Gastrocnemius medialis (tissue), 4 donors: ENCODE data around the gene ALG14. TPM values are rescaled to one million over a fixed set of nuclear protein-coding genes. Genes with fewer than 3 reads are reported as not detected.
A peak's percentile ranks its signal among the peaks of the same experiment; 100 is the strongest.

Experiments
- ATAC-seq, 2 donors: fragments of 150-250 bp; one replicate each; pipeline ENCODE4 v1.9.1; 2016
- DNase-seq, 2 donors: peaks; one replicate each; pipeline ENCODE4 v3.0.0-alpha.2; 2019
- H3K27ac ChIP-seq, 4 donors: fragments of 200-600 bp; sonication (generic); 1 replicate in 1 of 4; 2 replicates in 3 of 4; pipeline ENCODE4 v1.5.1; 2016 to 2018; ENCODE audit warnings: mild to moderate bottlenecking in 2 of 4, moderate library complexity in 1 of 4
- H3K27me3 ChIP-seq, 3 donors: fragments of 200-600 bp; sonication (generic) in 2 of 3; 1 replicate in 1 of 3; 2 replicates in 2 of 3; pipeline versions ENCODE4 v1.5.1 to v1.6.0; 2016 to 2019; ENCODE audit warnings: mild to moderate bottlenecking in 1 of 3, moderate library complexity in 1 of 3
- H3K36me3 ChIP-seq, 2 donors: fragments of 200-600 bp; sonication (generic) in 1 of 2; one replicate each; pipeline ENCODE4 v1.5.1; 2017 to 2018
- H3K4me1 ChIP-seq, 2 donors: fragments of 200-600 bp; sonication (generic) in 1 of 2; one replicate each; pipeline ENCODE4 v1.5.1; 2016 to 2017; ENCODE audit warnings: mild to moderate bottlenecking in 2 of 2
- H3K4me3 ChIP-seq, 4 donors: fragments of 200-600 bp; sonication (generic) in 3 of 4; 1 replicate in 1 of 4; 2 replicates in 3 of 4; pipeline ENCODE4 v1.5.1; 2016 to 2019; ENCODE audit warnings: mild to moderate bottlenecking in 2 of 4
- H3K9me3 ChIP-seq, 3 donors: fragments of 200-600 bp; sonication (generic) in 2 of 3; 1 replicate in 1 of 3; 2 replicates in 2 of 3; pipeline ENCODE4 v1.5.1; 2016 to 2019
- CTCF ChIP-seq, 5 experiments: fragments of 450-650 bp in 3 of 5; fragments of 200-600 bp in 2 of 5; sonication (generic) in 2 of 5; IDR thresholded peaks in 4 of 5; conservative IDR thresholded peaks in 1 of 5; 1 replicate in 4 of 5; 2 replicates in 1 of 5; pipeline ENCODE4 v1.5.1; 2016 to 2019; ENCODE audit warnings: antibody characterized with exemption in 5 of 5, mild to moderate bottlenecking in 3 of 5, moderate library complexity in 3 of 5
- POLR2A ChIP-seq, 2 donors: fragments of 450-650 bp; IDR thresholded peaks; one replicate each; pipeline ENCODE4 v1.6.1; 2017; ENCODE audit warnings: antibody characterized with exemption in 2 of 2, mild to moderate bottlenecking in 2 of 2, moderate library complexity in 2 of 2
- in situ Hi-C, 4 donors: fragments of 200-750 bp; cut with MboI; loops; one replicate each; pipeline versions ENCODE4 v1.15.0 to v1.8.0; 2017; ENCODE audit warnings: low sequenced_read_pairs in 4 of 4
- intact Hi-C: fragments of 100-400 bp; cut with DNase I; formaldehyde crosslinking; loops from one replicate; pipeline ENCODE4 v1.15.1; 2023; ENCODE audit warnings: low total_unique reads
- total RNA-seq, 4 donors: library from RNA; depleted of rRNA; stranded (reverse); fragments of >200 nt; gene quantifications; one replicate each; pipeline versions ENCODE4 v1.1.0 to v1.2.3, GENCODE V29; 2016

ALG14 gene
- total RNA-seq, 4 donors from 2014 or later, result 0.24 to 0.97 (median 0.77) TPM

GRCh38 chr1:95073446-95073845 lies 695 bp upstream of the ALG14 start:
- TF ChIP-seq POLR2A (IDR thresholded peaks at IDR 0.05) (no peak), CTCF (IDR thresholded peaks at IDR 0.05 in 4 of 5, conservative IDR thresholded peaks at IDR 0.05 in 1 of 5) (no peak)
- no peaks in the 10 kb centered on the region for H3K9me3 ChIP-seq
- intact Hi-C loops, result loop anchor here (1.0 kb wide), 1 partner anchor 44 kb away; the partner anchor contains the start of gene TLCD4
- peak overlapping the region; percentile 88 to 97 (median 91) for H3K27ac ChIP-seq
- no peaks in the 10 kb centered on the region for H3K27me3 ChIP-seq
- no peak for ATAC-seq
- no peak for DNase-seq
- in situ Hi-C loops, result no loop called here
- peaks cover 5 to 7% of the 10 kb centered on the region in 2 donors for H3K4me1 ChIP-seq
- H3K36me3 ChIP-seq, result no peaks in the 10 kb centered on the region
- H3K4me3 ChIP-seq, result peak overlapping the region; percentile 73 to 83 (median 81)

- ATAC-seq (peak in 1 of 2 donors; percentile 21), DNase-seq (no peak)
- TF ChIP-seq CTCF (IDR thresholded peaks at IDR 0.05 in 4 of 5, conservative IDR thresholded peaks at IDR 0.05 in 1 of 5) (no peak), POLR2A (IDR thresholded peaks at IDR 0.05) (no peak)
- Histone ChIP-seq H3K36me3 (no peaks in the 10 kb centered on the region), H3K9me3 (no peaks in the 10 kb centered on the region), H3K4me3 (peak overlapping the region; percentile 73 to 83 (median 81)), H3K27ac (peak overlapping the region; percentile 88 to 97 (median 91)), H3K27me3 (no peaks in the 10 kb centered on the region), H3K4me1 (peaks cover 5 to 7% of the 10 kb centered on the region in 2 donors)
- intact Hi-C loops (loop anchor here (1.0 kb wide), 1 partner anchor 162 kb away; the partner anchor contains the start of gene RWDD3), in situ Hi-C loops (no loop called here)
Measured at GRCh38 chr1:95072117-95072516, 634 bp downstream of the ALG14 start.

GRCh38 chr1:95071539-95071938 lies 1.2 kb downstream of the ALG14 start:
- DNase-seq, result no peak
- Histone ChIP-seq H3K27ac (peak overlapping the region in 3 of 4 donors; percentile 90 to 97 (median 92)), H3K27me3 (no peaks in the 10 kb centered on the region), H3K36me3 (no peaks in the 10 kb centered on the region), H3K4me3 (peak overlapping the region; percentile 73 to 83 (median 81)), H3K4me1 (peaks cover 5 to 7% of the 10 kb centered on the region in 2 donors), H3K9me3 (no peaks in the 10 kb centered on the region)
- in situ Hi-C loops, result no loop called here
- intact Hi-C loops, result no loop called here
- TF ChIP-seq CTCF (IDR thresholded peaks at IDR 0.05 in 4 of 5, conservative IDR thresholded peaks at IDR 0.05 in 1 of 5), result no peak
- no peak for TF ChIP-seq POLR2A (IDR thresholded peaks at IDR 0.05)
- no peak for ATAC-seq

GRCh38 chr1:95069710-95070093 lies 3.0 kb downstream of the ALG14 start:
- in situ Hi-C loops (no loop called here), intact Hi-C loops (no loop called here)
- no peak overlapping the region for H3K27ac ChIP-seq
- ATAC-seq (no peak), DNase-seq (no peak)
- peaks cover 5 to 7% of the 10 kb centered on the region in 2 donors for H3K4me1 ChIP-seq
- TF ChIP-seq CTCF (IDR thresholded peaks at IDR 0.05 in 4 of 5, conservative IDR thresholded peaks at IDR 0.05 in 1 of 5) (no peak), POLR2A (IDR thresholded peaks at IDR 0.05) (no peak)
- no peak overlapping the region for H3K4me3 ChIP-seq
- no peaks in the 10 kb centered on the region for H3K27me3 ChIP-seq
- H3K9me3 ChIP-seq, result no peaks in the 10 kb centered on the region
- H3K36me3 ChIP-seq, result peaks cover 0 to 3% of the 10 kb centered on the region in 2 donors
